Effector memory CD4-positive, alpha-beta T cell (primary cell): ENCODE results near the gene CCNB1IP1.
"Not testable (repeated sequence)": the region's sequence is repeated elsewhere in the genome, so short reads cannot be mapped to it uniquely, and the experiment has no call there.

Experiments
- DNase-seq, 3 donors: peaks; one replicate each; pipeline ENCODE4 v3.0.0-alpha.2; 2020
- H3K27ac ChIP-seq: 2 replicates; pipeline ENCODE4 v1.7.0; 2013; ENCODE audit warnings: mild to moderate bottlenecking, low read length, moderate library complexity; ENCODE audit not compliant: insufficient read depth, poor library complexity, severe bottlenecking
- H3K27me3 ChIP-seq: replicated peaks from 2 replicates; pipeline ENCODE4 v1.7.0; 2013; ENCODE audit warnings: mild to moderate bottlenecking, low read length; ENCODE audit not compliant: insufficient read depth, control insufficient read depth, poor library complexity, severe bottlenecking
- H3K36me3 ChIP-seq: 2 replicates; pipeline ENCODE4 v1.7.0; 2013; ENCODE audit warnings: mild to moderate bottlenecking, low read length, moderate library complexity; ENCODE audit not compliant: control insufficient read depth, insufficient read depth
- H3K4me1 ChIP-seq: 2 replicates; pipeline ENCODE4 v1.7.0; 2013; ENCODE audit warnings: low read length, mild to moderate bottlenecking; ENCODE audit not compliant: control insufficient read depth, insufficient read depth, poor library complexity, severe bottlenecking
- H3K4me3 ChIP-seq: 2 replicates; pipeline ENCODE4 v1.7.0; 2013; ENCODE audit warnings: low read length, low read depth, mild to moderate bottlenecking; ENCODE audit not compliant: insufficient read depth, poor library complexity, severe bottlenecking
- H3K9me3 ChIP-seq: 2 replicates; pipeline ENCODE4 v1.7.0; 2013; ENCODE audit warnings: mild to moderate bottlenecking, low read length, moderate library complexity; ENCODE audit not compliant: control insufficient read depth

Gene CCNB1IP1

GRCh38 chr14:20264361-20264760 lies 68.7 kb downstream of the CCNB1IP1 start:
- not testable (repeated sequence) for H3K9me3 ChIP-seq, H3K36me3 ChIP-seq, DNase-seq, H3K4me1 ChIP-seq, H3K27me3 ChIP-seq, H3K4me3 ChIP-seq, H3K27ac ChIP-seq

GRCh38 chr14:20262642-20263128 lies 70.4 kb downstream of the CCNB1IP1 start:
- no peak overlapping the region for H3K4me3 ChIP-seq
- H3K27me3 ChIP-seq: no peaks in the 10 kb centered on the region
- no peaks in the 10 kb centered on the region for H3K36me3 ChIP-seq
- H3K4me1 ChIP-seq: no peaks in the 10 kb centered on the region
- H3K27ac ChIP-seq: no peak overlapping the region
- DNase-seq: no peak
- no peaks in the 10 kb centered on the region for H3K9me3 ChIP-seq
